NCI-H748 (cell line): Measurements from ENCODE around the gene MAP3K9.

Experiments used
- DNase-seq: peaks from one replicate; lab custom pipeline; 2025; ENCODE audit not compliant: unreplicated experiment; lab: John Stamatoyannopoulos, UW

Gene MAP3K9

DNA sequence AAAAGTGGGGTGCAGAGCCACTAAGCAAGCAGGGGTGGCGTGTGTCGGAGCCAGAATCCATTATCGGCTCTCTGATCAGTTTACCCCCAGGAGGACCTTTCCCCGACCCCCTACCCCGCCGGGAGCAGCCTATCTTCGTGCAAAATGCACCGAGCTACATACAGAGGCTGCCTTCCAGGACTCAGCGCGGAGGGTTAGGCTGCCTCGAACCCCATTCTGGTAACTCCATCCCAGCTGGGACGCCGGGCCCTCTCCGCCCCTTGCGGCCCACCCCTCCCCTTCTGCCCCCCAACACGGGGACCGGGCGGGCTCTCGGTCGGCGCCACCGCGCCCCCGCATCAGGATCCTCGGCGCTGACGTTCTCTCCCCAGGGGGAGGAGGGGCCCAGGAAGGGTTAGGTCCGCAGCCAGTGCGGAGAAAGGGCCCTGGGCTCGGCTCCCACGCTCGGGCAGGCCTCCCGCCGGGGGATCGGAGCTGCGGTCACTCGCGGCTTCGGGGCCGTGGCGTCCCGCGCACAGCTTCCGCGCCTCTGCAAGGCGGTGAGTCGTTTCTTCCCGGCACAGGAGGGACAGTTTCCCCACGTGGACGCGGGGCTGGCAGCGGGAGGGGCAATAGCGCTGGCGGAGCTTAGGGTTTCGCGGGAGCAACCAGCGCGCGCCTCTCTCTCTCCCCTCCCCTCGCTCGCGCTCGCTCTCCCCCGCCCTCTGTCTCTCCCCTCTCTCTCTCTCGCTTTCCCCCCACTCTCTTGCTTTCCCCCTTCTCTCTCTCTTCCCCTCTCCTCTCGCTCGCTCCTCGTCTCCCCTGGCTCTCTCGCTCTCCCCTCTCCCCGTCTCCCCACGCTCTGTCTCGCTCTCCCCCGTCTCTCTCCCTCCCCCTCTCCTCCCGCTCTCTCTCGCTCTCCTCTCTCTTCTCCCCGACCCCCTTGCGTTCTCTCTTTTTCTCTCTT is 12.5 kb upstream of the MAP3K9 start:
- peak; percentile 53 for DNase-seq

GRCh38 chr14:70816525-70816924 is 7.2 kb upstream of the MAP3K9 start:
- no peak for DNase-seq

DNA sequence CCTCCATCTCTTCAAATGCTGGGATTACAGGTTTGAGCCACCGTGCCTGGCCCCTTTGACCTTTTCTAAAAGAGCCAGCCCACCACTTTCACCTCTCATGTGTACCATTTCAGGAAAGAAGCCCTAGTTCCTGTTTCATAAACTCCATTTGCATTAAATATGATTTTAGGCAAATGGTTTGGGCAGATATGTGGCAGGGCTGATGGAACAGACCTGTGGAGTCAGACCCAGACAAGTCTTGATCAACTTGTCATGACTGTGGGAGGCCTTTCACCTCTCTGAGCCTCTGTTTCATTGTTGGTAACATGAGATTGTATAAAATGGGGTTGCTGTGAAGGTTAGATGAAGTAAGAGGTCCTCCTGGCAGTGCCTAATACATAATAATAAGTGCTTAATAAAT is 5.2 kb upstream of the MAP3K9 start:
- DNase-seq = no peak

DNA sequence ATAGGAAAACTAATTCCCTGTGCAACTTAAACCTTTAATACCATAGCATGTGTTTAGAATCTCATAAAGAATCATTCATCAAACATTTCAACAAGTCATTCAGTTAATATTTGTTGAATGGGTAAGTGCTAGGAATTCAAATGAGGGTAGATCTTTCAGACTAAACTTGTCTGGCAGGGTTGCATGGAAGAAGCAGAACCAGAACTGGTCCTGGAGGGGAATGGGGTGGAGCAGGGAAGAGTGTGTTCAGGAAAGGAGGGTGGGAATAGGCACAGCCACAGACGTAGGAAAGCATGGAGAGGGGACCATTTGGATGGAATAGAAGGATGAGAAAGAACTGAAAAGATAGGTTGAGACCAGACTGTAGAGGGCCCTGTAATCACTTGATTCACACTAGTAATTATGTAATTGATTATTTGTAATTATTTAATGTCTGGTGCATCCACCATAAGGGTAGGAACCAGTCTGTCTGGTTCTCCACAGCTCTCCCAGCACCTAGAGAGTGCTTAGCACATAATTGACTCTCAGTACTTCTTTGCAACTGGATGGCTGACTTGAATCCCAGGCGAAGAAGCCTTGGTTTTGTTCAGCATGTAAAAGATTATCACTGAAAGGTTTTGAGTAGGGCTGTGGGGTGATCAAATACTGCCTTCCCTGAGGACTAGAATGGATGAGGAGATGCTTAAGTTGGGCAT is 3.0 kb upstream of the MAP3K9 start:
- DNase-seq = no peak

DNA sequence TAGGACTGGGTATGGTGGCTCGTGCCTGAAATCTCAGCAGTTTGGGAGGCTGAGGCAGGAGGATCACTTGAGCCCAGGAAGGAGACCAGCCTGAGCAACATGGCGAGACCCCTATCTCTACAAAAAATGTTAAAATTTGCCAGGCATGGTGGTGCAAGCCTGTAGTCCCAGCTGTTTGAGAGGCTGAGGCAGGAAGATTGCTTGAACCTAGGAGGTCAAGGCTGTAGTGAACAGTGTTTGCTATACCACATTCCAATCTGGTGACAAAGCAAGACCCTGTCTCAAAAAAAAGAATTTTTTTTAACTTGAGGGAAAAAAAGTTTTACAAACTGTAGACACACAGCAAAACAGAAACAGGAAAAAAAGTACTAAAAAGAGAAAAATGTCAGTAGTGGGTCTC is 2.3 kb upstream of the MAP3K9 start:
- no peak for DNase-seq

- DNase-seq = no peak
Measured at GRCh38 chr14:70811050-70811449, 1.7 kb upstream of the MAP3K9 start.

DNA sequence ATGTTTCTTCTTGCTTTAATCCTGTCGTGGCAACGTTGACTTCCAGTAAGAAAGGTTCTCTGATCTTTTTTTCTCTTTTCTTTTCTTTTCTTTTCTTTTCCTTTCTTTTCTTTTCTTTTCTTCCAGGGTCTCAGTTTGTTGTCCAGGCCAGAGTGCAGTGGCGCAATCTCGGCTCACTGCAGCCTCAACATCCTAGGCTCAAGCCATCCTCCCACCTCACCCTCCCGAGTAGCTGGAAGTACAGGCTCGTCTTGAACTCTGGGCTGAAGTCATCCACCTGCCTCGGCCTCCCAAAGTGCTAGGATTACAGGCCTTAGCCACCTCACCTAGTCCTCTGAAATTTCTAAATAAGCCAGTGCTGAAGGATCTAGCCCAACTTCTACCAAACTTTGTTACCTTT is 1.3 kb upstream of the MAP3K9 start:
- no peak for DNase-seq

GRCh38 chr14:70808416-70809224 is 693 bp downstream of the MAP3K9 start:
- DNase-seq = peak; percentile 74

DNA sequence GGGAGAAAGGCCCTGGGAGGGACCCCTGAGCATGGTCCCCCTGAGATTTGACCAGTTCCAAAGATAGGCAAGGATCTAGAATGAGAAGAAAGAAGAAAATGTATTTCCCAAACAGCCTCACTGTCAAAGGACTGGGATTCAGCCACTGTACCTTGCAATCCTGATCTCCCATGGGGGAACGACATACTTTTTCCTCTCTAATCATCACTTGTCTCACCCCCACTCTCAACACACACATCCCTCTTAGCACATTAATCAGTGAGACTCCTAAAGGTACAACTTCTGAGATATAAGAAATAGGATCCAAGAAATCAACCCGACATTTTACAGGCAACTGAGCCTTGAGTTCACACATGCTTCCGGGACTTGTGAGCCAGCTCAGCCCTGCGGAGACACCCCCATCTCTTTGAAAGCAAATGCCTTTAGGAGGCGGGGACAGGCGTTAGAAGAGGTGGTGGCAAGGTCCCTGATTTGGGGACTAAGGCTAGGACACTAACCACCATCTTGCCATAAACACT is 1.4 kb downstream of the MAP3K9 start:
- DNase-seq = peak; percentile 70

GRCh38 chr14:70804556-70805162 is 4.7 kb downstream of the MAP3K9 start:
- DNase-seq = no peak

- no peak for DNase-seq
Measured at GRCh38 chr14:70803321-70804310, 5.7 kb downstream of the MAP3K9 start.

- no peak for DNase-seq
Measured at GRCh38 chr14:70802379-70802778, 6.9 kb downstream of the MAP3K9 start.

DNA sequence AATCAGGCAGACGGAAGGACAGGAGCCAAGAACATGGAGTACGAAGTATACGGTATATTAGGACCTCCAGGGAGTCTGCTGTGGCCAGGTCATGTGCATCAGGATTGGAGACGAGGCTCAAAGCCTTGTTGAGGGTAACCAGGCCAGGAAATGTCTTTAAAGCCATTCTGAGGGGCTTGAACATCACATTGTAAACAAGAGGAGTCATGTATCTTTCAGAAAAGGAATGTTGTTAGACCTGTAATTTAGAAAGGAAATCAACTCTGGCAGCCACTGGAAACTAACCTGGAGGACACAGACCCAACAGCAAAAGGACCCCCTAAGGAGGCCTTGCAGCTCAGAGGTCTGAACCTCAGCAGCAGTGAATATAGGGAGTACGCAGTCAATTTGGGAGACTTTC is 7.5 kb downstream of the MAP3K9 start:
- DNase-seq = no peak

DNA sequence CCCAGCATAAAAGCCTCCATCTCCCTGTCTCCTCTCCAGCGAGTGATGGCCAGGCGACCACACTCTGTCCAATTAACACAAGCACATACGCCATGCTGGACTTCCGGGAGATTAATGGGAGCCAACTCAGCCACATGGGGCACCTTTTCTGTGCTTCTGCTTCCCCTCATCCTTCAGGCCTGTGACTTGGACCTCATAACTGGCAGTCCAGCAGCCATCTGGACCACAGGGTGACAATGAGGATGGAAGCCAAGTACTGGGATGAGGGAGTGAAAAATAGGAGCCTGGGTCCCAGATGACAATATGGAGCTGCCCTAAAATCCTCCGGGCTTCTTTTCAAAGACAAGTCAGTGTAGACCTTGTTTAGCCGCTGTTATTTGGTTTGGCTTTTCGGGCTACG is 12.8 kb downstream of the MAP3K9 start:
- no peak for DNase-seq

DNA sequence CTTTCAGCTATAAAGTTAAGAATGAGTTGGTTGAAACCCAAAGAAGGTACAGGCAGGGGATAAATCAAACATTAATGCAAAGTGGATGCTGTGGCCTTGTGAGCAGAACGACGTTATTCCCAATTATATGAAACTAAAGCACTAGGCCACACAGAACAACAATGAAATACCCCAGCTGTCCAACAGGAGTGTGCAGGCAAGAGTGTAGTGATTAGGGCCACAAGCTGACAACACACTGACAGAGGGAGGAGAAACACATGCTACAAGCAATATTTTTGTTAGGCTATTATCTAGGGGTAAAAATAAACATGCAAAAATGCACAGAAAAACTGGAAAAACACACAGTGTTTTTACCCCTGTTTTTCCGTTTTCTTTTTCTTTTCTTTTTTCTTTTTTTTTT is 15.0 kb downstream of the MAP3K9 start:
- DNase-seq = no peak

DNA sequence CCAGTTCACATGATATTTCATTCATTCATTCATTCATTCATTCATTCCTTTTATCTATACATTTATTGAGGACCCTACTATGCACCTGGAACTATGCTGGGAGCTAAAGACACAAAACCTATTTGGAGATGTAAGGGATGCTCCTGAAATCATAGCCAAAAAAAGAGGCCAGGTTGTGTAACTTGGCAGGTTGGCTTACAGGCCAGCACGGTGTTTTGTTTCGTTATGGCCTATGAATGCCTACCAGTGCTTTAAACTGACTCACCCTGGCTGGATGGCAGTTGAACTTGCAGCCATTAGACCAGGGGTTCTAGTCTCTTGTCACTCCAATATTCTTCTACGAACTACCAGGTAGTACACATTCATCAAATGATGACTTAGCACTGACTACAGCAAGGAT is 15.7 kb downstream of the MAP3K9 start:
- DNase-seq = no peak

GRCh38 chr14:70792939-70793338 is 16.4 kb downstream of the MAP3K9 start:
- no peak for DNase-seq

DNA sequence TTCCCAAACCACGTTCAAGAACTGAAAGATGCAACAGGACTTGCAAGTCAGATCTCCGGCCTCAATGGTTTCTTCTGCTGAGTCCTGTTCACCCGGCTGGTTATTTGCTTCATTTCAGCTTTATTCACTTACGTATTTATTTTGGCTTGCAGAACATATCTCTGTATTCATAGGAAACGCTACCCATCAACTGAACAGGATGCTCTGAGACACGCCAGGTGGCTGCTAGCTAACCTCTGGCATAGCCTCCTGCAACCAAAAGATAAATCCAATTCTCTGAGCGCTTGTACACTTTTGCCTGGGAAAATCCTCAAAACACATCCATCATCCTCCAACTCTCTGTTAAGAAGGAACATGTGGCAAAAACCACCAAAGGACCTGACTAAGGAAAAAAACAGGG is 17.3 kb downstream of the MAP3K9 start:
- DNase-seq = no peak

DNA sequence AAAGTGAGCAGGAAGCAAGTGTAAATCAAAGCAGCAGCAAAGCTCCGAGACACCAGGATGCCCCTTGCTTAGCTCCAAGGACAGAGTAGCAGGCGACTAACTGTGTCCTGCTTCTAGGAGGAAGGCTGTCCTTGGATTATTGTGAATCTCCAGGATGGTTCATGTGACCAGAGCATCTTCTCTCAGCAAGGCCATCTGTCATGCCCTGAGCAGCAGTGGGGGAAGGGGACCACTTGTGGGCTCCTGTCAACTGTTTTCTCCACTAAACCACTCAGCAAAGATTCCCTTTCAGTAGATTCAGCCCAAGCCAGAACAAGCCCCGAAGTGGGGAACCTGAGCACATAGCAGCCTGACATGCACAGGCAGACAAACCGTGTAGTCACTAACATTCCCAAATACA is 19.4 kb downstream of the MAP3K9 start:
- DNase-seq = no peak

DNA sequence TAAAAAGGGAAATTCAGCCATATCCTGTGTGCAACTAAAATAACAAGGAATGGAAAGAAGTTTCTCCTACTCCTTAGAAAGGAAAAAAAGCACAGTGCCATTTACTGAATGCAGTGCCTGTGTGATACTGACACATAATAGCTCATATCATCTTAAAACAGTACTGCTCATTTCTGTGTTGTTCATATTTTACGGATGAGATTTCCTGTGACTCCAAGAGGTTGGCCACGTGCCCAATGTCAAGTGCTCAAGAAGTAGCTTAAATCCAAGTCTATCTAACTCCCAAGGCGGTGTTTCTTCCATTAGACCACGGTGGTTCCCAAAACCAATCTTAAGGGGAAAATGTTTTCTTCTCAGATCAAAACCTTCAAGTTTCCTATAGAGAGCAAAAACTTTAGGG is 20.0 kb downstream of the MAP3K9 start:
- DNase-seq = no peak
